AG10803 (cell line): ENCODE measurements around the gene ALKBH4.

ENCODE experiments used
- DNase-seq: peaks from one replicate; pipeline ENCODE4 v3.0.0; 2010; ENCODE audit warnings: low read depth
- H3K4me3 ChIP-seq: 2 replicates; pipeline ENCODE4 v1.5.1; 2011; ENCODE audit warnings: mild to moderate bottlenecking, low read length, control low read depth
- CTCF ChIP-seq: conservative IDR thresholded peaks from 2 replicates; pipeline ENCODE4 v1.5.1; 2011; ENCODE audit warnings: mild to moderate bottlenecking, low read length, control low read depth, inconsistent platforms

The ALKBH4 gene

GRCh38 chr7:102407910-102408309 lies 56.8 kb downstream of the ALKBH4 start:
- no peak overlapping the region for H3K4me3 ChIP-seq
- DNase-seq, result no peak
- TF ChIP-seq CTCF, result no peak
